CD4-positive, alpha-beta T cell treated with Interleukin-12 subunit alpha and Interleukin-12 subunit beta, for 1 hour (primary cell): ENCODE results near the gene ALOX5.

Source experiments
- DNase-seq: peaks from one replicate; pipeline ENCODE4 v3.0.0-alpha.2; 2020

ALOX5 gene

DNA sequence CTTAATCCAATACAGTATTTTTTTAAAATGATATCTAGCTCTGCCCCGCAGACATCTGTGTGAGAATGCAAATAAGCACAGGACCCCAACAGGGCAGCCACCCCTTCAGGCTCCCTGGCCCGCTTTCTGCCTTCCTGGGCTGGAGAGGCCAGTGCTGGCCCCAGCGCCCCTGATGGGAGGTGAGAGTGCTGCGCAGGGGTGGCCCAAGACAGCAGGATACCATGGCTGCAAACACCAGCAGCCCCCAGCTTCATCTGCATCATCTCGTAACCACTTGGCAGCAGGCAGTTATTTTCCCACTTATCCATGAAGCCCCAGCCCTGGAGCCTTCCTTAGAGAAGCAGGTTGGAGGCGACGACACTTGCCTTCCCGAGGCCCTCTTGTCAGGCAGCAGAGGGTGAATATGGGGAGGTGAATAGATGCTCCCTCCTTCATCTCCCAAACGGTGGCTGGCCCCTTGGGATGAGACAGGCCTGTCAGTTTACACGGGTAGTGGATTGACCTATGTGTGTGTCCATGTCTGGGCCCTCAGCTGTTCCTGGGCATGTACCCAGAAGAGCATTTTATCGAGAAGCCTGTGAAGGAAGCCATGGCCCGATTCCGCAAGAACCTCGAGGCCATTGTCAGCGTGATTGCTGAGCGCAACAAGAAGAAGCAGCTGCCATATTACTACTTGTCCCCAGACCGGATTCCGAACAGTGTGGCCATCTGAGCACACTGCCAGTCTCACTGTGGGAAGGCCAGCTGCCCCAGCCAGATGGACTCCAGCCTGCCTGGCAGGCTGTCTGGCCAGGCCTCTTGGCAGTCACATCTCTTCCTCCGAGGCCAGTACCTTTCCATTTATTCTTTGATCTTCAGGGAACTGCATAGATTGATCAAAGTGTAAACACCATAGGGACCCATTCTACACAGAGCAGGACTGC lies 71.2 kb downstream of the ALOX5 start:
- DNase-seq, result no peak

GRCh38 chr10:45446858-45447257 lies 72.8 kb downstream of the ALOX5 start:
- DNase-seq, result no peak

DNA sequence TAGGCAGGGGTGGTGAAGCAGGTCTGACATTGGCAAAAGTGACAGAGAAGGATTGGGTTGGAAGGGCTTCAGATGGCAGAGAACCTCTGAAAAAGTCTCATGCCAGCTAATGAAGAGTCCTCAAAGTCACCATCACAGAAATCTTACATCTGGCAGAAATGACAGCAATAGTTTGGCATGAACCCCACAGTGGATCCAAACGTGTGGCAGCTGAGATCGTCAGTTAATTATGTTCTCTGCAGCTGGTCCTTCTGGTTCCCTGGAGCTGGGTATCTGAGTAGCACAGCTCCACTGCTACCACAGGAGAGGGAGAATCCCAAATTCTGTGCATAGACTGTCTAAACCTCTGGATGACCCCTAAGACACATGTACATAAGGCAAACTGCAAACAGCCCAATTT lies 73.4 kb downstream of the ALOX5 start:
- DNase-seq, result no peak

- no peak for DNase-seq
Observed at GRCh38 chr10:45450866-45451265, 76.8 kb downstream of the ALOX5 start.

DNA sequence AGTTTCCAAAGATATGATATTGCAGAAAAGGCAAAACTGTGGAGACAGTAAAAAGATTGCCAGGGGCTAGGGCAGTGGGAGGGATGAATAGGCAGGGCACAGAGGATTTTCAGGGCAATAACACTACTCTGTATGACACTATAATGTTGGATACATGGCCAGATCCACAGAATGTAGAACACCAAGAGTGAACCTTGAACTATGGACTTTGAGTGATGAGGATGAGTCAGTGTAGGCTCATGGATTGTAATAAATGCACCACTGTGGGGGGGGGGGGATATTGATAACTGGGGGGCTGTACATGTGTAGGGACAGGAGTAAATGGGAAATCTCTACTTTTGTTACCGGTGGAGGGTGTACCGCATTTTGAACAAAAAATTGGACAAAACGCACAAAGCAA lies 77.4 kb downstream of the ALOX5 start:
- no peak for DNase-seq

DNA sequence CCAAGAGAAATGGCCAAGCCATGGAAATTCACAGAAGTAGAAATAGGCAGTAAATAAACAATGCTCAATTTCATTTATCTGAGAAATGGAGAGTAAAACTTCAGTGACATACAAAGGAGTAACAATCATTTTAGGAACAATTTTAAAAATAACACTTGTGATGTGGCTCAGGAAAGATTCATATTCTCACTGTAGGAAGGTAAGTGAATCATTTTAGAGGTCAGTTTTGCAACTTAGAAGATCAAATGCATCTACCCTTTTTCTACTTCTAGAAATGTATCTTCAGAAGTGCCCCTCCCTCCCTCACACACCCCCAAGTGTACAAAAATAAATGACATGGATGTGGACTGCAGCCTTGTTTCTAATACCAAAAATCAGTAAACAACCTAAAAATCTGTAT lies 78.3 kb downstream of the ALOX5 start:
- DNase-seq, result no peak

- no peak for DNase-seq
Observed at GRCh38 chr10:45452743-45453452, 78.9 kb downstream of the ALOX5 start.

DNA sequence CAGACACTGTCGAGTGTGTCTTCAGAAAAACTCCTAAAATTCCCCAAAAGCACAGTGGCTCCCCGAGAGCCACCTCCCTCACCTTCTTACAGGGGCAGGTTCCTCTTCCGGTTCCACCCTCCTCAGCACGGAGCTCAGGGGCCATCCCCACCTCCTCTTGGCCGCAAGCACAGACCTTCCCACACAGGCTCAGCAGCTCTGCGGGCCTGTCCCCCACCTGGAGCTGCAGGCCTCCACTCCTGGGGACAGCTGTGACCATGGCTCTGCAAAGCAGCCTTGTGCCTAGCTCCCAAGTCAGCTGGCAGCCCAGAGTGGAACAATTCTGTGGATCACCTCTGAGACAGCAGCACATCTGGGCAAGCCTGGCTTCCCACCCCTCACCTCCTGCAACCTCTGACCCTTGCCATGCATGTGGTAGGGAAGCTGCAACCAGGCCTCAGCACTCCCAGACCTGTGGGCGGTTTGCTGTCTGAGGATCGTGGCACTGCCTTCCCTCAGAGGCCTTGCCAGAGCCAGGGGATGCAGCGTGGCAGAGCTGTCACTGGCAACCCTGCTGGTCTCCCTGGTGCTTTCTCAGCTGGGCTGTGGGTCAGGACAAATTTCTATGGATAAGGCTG lies 79.7 kb downstream of the ALOX5 start:
- no peak for DNase-seq

DNA sequence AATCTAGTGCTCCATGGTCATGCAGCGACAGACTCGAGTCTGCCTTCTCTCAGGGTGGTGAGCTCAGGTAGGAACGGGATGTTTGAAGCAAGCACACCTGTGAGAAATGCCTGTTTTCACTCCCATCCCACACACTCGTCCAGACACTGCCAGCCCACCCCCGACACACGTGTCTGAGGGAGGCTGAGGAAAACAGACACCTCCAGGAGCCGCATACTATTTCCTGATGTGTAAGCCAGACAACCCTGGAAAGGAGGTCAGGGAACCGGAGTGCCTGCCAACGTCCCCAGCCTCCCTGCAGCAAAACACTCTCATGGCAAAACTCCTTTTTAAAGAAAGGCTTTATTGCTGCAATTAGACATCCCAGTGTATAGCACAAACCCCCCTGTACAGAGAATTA lies 80.2 kb downstream of the ALOX5 start:
- DNase-seq, result no peak

DNA sequence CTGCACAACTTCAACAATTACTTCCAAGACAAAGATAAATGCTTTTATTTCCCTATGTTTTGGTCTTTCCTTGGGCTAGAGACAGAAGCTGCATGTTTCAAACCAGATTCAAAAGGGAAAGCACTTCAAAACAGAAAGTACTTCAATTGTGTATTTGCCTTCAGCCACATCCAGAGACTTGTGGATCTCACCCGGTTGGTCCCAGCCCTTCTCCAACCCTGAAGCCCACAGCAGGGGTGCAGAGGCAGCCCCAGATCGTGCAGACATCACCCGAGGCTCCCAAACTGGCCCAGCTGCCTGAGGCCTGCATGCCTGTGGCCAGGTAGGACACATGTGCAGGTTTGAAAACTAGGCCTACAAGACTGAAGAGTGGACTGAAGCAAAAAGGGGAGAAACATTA lies 80.8 kb downstream of the ALOX5 start:
- no peak for DNase-seq

DNA sequence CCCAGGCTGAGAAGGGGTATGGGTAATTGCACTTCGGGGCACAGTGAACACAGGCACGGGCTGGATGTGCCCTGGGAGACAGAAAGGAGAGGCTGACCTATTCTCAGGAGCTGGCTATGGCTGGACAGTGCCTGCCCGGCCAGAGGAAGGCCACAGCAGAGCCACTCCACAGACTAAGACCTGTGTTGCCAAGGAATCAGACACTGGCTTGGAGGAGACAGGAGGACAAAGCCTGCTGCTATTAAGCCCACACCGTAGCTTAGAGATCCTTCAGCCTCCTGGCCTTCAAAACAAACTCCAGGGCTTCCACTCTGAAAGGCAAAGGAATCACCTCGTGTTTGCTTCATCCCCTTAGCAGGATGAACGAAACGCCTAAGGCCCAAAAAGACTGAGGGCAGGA lies 82.2 kb downstream of the ALOX5 start:
- no peak for DNase-seq

GRCh38 chr10:45456822-45457221 lies 82.8 kb downstream of the ALOX5 start:
- DNase-seq, result no peak

- no peak for DNase-seq
Observed at GRCh38 chr10:45457487-45457886, 83.5 kb downstream of the ALOX5 start.

DNA sequence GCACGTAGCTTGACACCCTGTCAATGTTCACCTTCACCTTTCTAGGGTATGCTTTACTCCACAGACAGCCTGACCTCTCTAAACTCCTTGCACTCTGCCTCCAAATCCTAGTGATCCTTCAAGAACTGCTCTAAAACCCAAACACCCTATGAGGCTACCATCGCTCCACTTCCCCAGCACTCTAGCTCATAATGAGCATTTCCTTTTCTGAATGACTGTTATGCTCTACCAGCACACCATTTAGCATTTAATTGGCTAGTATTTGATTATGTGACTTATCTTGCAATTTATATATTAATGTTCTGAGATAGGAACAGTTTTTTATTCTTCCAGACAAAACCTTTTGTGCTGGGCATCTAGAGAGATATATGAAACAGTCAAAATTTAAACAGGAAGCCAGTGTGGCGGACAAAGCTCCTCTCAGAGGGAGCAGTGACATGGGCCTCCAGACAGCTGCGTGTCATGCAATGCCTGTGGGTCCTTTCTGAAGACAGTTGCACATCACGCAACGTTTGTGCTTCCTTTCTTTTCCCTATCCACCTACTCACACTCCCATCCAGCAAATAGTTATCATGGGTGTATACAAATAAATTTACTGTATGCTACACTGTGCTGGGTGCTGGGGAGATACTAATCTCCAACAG lies 86.3 kb downstream of the ALOX5 start:
- DNase-seq, result no peak

GRCh38 chr10:45461034-45461433 lies 87.0 kb downstream of the ALOX5 start:
- DNase-seq, result no peak

GRCh38 chr10:45463244-45464116 lies 89.5 kb downstream of the ALOX5 start:
- DNase-seq, result no peak

DNA sequence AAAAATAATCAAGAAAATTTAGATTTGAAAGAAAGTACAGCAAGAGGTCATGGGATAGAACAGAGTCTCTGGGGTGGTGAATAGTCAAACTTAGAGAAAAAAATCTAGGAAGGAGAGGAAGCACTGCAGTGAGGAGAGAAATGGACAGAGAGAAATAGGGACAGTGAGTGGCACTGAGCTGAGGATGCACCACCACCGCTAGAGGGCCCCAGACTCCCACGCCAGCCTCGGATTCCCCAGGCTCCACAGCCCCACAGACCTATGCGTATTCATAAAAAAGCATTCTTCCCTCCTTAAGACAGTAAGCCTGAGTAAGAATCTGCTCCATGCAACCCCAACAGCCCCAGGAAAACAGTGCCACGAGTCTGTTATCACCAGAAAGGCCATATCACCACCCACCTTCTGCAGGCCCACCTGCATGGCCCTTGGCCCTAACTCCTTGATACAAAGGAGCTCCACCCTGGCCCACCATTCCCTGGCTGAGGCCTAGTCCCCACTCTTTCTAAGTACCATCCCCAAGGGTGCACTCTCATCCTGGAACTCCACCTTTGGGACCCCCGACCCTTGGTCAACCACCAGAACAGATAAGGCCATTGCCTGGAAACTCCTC lies 91.0 kb downstream of the ALOX5 start:
- peak; percentile 75 for DNase-seq

DNA sequence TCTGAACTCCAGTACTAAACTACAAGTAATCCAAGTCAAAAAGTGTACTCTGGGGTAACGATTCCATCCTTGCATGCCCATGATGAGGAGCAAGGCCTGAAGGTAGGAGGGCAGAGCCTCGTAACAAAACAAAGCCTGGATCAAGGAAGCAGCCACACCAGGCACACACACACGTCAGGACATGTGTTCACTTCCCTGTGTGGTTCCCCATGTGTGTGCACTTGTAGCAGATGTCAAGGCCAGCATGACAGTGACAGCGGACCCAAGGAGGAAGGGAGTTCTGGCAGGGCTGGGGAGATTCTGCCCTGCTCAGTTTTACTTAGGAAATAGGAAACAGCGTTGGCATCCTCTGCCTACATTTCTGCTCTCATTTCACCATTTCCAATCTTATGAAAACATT lies 92.8 kb downstream of the ALOX5 start:
- DNase-seq, result no peak

- DNase-seq, result no peak
Observed at GRCh38 chr10:45468079-45468478, 94.1 kb downstream of the ALOX5 start.

- peak; percentile 36 for DNase-seq
Observed at GRCh38 chr10:45470098-45471012, 96.3 kb downstream of the ALOX5 start.

- DNase-seq, result no peak
Observed at GRCh38 chr10:45471059-45471458, 97.0 kb downstream of the ALOX5 start.
